Stimulated activated CD4-positive, alpha-beta T cell treated with anti-CD3 and anti-CD28 coated beads, Interleukin-1b, Interleukin-23, amount 100 ng/mL, for 1 hour (primary cell): Measurements from ENCODE around the gene POMGNT1.
A peak's percentile ranks its signal among the peaks of the same experiment; 100 is the strongest.

Experiments used
- DNase-seq, 2 donors: peaks; one replicate each; pipeline ENCODE4 v3.0.0-alpha.2; 2020; ENCODE audit warnings: low read depth in 2 of 2

The POMGNT1 gene

GRCh38 chr1:46183079-46183847 lies 15.0 kb downstream of the POMGNT1 start:
- no peak for DNase-seq

GRCh38 chr1:46181343-46182260 lies 16.6 kb downstream of the POMGNT1 start:
- DNase-seq, result no peak

DNA sequence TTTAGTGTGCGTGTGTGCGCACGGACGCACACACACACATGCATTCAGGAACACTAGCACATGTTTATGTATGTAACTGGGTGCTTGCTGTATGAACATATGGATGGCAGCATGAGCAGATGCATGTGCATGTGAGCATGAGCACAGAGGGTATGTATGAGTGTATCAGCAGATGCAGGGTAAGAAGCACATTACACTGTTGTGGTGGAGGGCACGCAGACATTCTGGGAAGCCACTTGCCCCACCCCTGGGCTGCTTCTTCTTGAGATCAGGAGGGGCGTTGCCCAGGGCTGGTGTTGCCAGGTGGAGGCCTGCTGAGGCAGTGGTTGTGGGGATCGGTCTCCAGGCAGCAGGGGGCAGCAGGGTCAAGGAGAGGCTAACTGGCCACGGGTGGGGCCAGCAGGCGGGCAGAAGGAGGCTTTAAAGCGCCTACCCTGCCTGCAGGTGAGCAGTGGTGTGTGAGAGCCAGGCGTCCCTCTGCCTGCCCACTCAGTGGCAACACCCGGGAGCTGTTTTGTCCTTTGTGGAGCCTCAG lies 18.1 kb downstream of the POMGNT1 start:
- no peak for DNase-seq

- peak; percentile 18 to 44 for DNase-seq
These were observed 18.8 kb downstream of the POMGNT1 start for GRCh38 chr1:46179138-46180081.

- DNase-seq, result no peak
These were observed 21.9 kb downstream of the POMGNT1 start, which contains the start of gene P3R3URF for GRCh38 chr1:46176211-46176865. P3R3URF (minus strand) TSS chr1:46176488; CDS start chr1:46176471, 17 bp downstream.

DNA sequence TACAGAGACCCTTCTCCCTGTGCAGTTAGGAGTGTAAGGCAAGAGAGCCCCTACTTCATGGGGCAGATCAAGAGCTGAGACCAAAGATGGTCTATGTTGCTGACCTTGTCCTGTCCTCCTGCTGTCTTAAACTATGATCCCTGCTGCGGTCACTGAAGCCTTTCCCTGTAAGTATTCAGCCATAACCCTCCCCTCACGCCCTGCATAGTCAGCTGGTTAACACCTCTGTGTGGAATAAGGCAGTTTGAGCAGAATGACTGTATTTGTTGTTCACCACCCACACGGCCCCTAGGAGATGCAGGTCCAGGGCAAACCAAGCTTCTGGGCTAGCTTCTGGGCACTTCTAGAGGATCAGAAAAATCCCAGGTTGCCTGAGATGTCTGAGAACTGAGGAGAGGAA lies 23.0 kb downstream of the POMGNT1 start:
- DNase-seq, result no peak

GRCh38 chr1:46174448-46175231 lies 23.6 kb downstream of the POMGNT1 start, which contains the start of gene TSPAN1:
TSPAN1 (plus strand) TSS chr1:46175087; CDS start chr1:46181108, 6,021 bp downstream.
- DNase-seq, result no peak

- DNase-seq, result no peak
These were observed 24.8 kb downstream of the POMGNT1 start for GRCh38 chr1:46173361-46173856.

GRCh38 chr1:46172321-46172720 lies 25.9 kb downstream of the POMGNT1 start:
- no peak for DNase-seq

GRCh38 chr1:46171871-46172270 lies 26.4 kb downstream of the POMGNT1 start:
- no peak for DNase-seq

- no peak for DNase-seq
These were observed 26.9 kb downstream of the POMGNT1 start for GRCh38 chr1:46171351-46171750.

- no peak for DNase-seq
These were observed 28.3 kb downstream of the POMGNT1 start for GRCh38 chr1:46169811-46170454.

DNA sequence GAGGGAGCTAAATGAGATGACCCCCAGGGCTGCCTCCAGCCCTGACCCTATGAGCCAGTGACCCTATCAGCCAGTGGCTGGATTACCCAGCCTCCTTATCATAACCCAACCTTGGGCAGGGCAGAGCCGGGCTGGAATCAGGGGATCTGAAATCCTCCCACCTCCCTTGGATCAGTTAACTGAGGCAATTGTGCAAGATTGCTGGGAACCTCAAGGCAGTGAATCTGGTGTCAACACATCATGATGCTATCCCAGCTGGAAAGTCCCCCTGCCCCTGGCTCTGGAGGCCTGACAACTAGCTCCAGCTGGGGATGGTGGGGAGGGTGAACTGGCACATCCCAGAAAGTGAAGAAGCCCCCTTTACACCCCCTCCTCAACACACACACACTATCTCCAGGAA lies 29.8 kb downstream of the POMGNT1 start:
- DNase-seq, result no peak

DNA sequence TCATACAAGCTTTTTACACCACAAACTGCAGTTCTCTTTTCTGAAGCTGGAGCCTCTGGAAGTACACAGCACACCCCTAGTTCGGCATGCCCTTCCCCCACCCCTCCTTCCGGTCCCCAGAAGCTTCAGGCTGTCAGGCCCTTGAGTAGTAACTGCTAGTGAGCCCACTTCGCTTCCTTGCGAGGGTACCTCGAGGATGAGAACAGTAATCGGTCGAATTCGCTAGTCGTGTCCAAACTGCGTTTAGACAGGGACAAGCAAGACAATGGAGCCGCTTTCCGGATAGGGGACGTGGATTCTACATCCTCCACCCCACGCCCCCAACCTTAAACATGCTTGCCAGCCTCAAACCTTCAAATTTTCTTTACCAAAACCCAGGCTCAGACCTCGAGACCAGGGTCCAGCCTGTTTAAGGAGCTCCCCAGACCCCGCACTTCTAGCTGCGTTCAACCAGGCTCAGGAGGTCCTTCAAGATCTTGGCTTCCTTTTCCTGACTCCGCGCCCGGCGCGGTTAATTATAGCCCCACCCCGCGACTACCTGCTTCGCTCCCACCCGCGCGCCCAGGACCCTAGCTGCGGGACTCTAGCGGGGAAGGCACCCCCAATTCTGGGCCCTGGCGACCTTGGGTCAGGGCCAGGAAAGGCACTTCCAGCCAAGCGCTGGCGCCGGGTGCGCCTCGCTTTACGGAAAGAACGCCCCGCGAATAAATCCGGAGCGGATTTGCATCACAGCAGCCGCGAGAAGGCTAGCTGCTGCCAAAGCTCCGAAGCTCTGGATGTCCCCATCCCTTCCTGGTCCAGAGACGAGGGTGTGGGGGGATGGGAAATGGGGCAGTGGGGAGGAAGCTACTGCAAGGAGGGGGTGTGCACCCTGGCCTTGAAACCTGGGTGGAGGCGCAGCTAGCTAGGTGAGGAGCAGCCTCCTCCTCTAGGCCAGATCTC lies 31.4 kb downstream of the POMGNT1 start:
- no peak for DNase-seq

- DNase-seq, result no peak
These were observed 38.0 kb downstream of the POMGNT1 start for GRCh38 chr1:46160212-46160611.

GRCh38 chr1:46159516-46159915 lies 38.7 kb downstream of the POMGNT1 start:
- no peak for DNase-seq

DNA sequence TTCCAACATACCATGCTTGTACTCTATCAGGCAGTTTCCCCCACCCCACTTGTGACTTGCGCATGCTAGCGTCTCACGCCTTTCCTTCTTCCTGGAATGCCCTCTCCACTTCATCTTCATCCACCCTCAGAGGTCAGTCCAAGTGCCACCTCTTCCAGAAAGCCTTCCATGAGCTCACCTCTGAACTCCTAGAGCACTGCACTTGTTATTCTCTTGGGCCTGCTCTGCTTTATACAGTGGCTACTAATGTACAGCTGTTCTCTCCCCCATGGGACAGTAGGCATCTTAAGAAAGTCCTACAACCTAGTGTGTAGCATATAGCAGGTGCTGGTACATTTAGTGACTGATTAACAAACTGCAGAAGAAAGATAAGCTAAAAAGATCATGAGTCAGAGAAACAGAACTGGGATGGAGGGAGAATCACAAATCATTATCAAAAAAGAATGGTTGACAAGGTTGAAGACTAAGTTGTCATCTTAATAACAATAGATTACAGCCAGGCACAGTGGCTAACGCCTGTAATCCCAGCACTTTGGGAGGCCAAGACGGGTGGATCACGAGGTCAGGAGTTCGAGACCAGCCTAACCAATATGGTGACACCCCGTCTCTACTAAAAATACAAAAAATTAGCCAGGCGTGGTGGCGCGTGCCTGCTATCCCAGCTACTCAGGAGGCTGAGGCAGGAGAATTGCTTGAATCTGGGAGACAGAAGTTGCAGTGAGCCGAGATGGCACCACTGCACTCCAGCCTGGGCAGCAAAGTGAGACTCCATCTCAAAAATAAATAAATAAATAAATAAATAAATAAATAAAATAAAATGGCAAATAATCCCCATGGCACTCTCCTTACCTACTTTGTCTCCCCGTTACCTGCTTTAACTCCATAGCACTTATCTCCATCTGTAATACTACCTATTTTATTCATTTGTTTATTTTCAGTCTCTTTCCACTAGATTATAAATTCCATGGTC lies 39.6 kb downstream of the POMGNT1 start:
- no peak for DNase-seq
